Endothelial cell (in vitro differentiated cells): ENCODE data around the gene CA9. TPM values are rescaled to one million over a fixed set of nuclear protein-coding genes. Genes with fewer than 3 reads are reported as not detected.

Source experiments
- DNase-seq: peaks from one replicate; pipeline ENCODE4 v3.0.0; 2021; ENCODE audit warnings: low spot score
- H3K27ac Mint-ChIP-seq: one replicate; pipeline ENCODE4 v1.8.0; 2021; ENCODE audit warnings: mixed read lengths, inconsistent platforms; ENCODE audit not compliant: unreplicated experiment
- H3K27me3 Mint-ChIP-seq: one replicate; pipeline ENCODE4 v1.8.0; 2021; ENCODE audit warnings: mild to moderate bottlenecking, moderate library complexity, mixed read lengths, inconsistent platforms; ENCODE audit not compliant: unreplicated experiment
- H3K36me3 Mint-ChIP-seq: one replicate; pipeline ENCODE4 v1.8.0; 2021; ENCODE audit warnings: mild to moderate bottlenecking, low read depth, mixed read lengths, inconsistent platforms; ENCODE audit not compliant: unreplicated experiment
- H3K4me1 Mint-ChIP-seq: one replicate; pipeline ENCODE4 v1.8.0; 2021; ENCODE audit warnings: mild to moderate bottlenecking, mixed read lengths, inconsistent platforms; ENCODE audit not compliant: unreplicated experiment
- H3K4me3 Mint-ChIP-seq: one replicate; pipeline ENCODE4 v1.8.0; 2021; ENCODE audit warnings: mild to moderate bottlenecking, mixed read lengths, inconsistent platforms; ENCODE audit not compliant: unreplicated experiment
- H3K9me3 Mint-ChIP-seq: one replicate; pipeline ENCODE4 v1.8.0; 2021; ENCODE audit warnings: mixed read lengths, inconsistent platforms; ENCODE audit not compliant: unreplicated experiment
- CTCF ChIP-seq: fragments of 200-600 bp; sonication (generic); IDR thresholded peaks from one replicate; pipeline ENCODE4 v1.5.0; 2021; ENCODE audit warnings: antibody characterized with exemption; ENCODE audit not compliant: unreplicated experiment
- total RNA-seq: library from RNA; stranded (reverse); fragmentation: NEBNext Ultra II Directional; extraction: Animal tissue kit (Norgen Biotek cat#: 25700); gene quantifications from one replicate; pipeline ENCODE4 v1.2.1, GENCODE V29; 2021; ENCODE audit not compliant: unreplicated experiment

Gene CA9
- total RNA-seq, 1 donor from 2014 or later = 1.5 TPM

- no peak for TF ChIP-seq CTCF
- Mint-ChIP-seq H3K27ac (no peak overlapping the region), H3K36me3 (peaks cover 33% of the 10 kb centered on the region), H3K4me3 (peak overlapping the region; percentile 61), H3K4me1 (peaks cover 39% of the 10 kb centered on the region), H3K27me3 (peaks cover 8% of the 10 kb centered on the region), H3K9me3 (no peaks in the 10 kb centered on the region)
- no peak for DNase-seq
Measured at GRCh38 chr9:35682520-35683315, 9.0 kb downstream of the CA9 start.

DNA sequence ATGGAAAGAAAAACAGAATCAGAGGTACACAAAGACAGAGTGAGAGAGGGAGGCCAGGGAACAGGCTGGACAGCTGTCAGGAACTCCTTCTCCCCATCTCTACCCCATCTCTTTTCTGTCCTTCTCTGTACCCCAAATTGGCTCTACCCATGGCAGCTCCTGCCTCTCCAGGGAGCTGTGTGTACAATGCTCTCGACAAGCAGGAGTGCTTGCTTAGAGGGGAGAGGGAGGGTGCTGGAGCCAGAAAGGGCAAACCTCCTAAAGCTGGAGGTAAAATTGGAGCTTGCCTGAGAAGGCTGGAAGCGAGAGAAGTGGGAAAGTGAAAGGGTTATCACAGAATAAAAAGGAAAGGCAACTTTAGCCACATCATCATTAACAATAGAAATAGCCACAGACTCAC, 9.6 kb downstream of the CA9 start:
- TF ChIP-seq CTCF = no peak
- DNase-seq = no peak
- Mint-ChIP-seq H3K36me3 (peaks cover 33% of the 10 kb centered on the region), H3K4me3 (peak overlapping the region; percentile 61), H3K9me3 (no peaks in the 10 kb centered on the region), H3K27ac (no peak overlapping the region), H3K4me1 (peaks cover 42% of the 10 kb centered on the region), H3K27me3 (peaks cover 8% of the 10 kb centered on the region)

GRCh38 chr9:35684921-35685320, 11.2 kb downstream of the CA9 start:
- no peak for DNase-seq
- peaks cover 40% of the 10 kb centered on the region for H3K4me1 Mint-ChIP-seq
- H3K27ac Mint-ChIP-seq = no peak overlapping the region
- peaks cover 33% of the 10 kb centered on the region for H3K36me3 Mint-ChIP-seq
- TF ChIP-seq CTCF = no peak
- H3K9me3 Mint-ChIP-seq = no peaks in the 10 kb centered on the region
- peaks cover 11% of the 10 kb centered on the region for H3K27me3 Mint-ChIP-seq
- H3K4me3 Mint-ChIP-seq = no peak overlapping the region

DNA sequence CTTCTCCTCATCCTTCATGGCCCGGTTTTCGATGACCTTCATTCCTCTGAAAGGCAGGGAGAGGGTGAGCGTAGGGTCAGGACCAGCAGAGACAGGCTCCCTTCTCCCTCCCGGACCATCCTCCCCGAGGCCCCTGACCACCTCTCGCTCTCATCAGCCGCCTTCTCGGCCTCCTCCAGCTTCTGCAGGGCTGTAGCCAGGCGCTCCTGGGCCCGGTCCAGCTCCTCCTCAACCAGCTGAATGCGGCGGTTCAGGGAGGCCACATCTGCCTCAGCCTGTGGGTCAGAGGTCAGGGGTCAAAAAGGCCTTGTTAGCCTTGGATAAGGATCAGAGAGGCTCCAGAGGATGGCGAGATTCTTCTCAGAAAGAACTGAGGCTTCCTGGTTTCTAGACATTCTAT, 11.8 kb downstream of the CA9 start:
- Mint-ChIP-seq H3K9me3 (no peaks in the 10 kb centered on the region), H3K27me3 (peaks cover 11% of the 10 kb centered on the region), H3K4me3 (no peak overlapping the region), H3K4me1 (peaks cover 37% of the 10 kb centered on the region), H3K36me3 (peaks cover 33% of the 10 kb centered on the region), H3K27ac (no peak overlapping the region)
- TF ChIP-seq CTCF = no peak
- no peak for DNase-seq
